Endothelial cell of umbilical vein (primary cell): ENCODE results near the gene SETBP1. TPM values are rescaled to one million over a fixed set of nuclear protein-coding genes. Genes with fewer than 3 reads are reported as not detected.

ENCODE experiments used
- BruUV-seq: library from RNA; stranded (reverse); fragments of 400-500 nt; replicated peaks from 2 replicates; lab custom pipeline; 2021; lab: Mats Ljungman, UMichigan
- CTCF ChIA-PET: fragments of 300-600, 350-600 bp; sonication (Branson Sonifier 250); formaldehyde crosslinking; loops from one replicate; lab custom pipeline; 2021; ENCODE audit warnings: antibody characterized with exemption, inconsistent platforms; lab: Charles Lee
- POLR2A ChIA-PET: fragments of 300-600, 350-600 bp; sonication (Branson Sonifier 250); formaldehyde crosslinking; loops from one replicate; lab custom pipeline; 2021; ENCODE audit warnings: antibody characterized with exemption, inconsistent platforms; lab: Charles Lee
- DNase-seq: peaks from one replicate; pipeline ENCODE4 v3.0.0-alpha.2; 2011; ENCODE audit warnings: low read depth, low spot score
- FAIRE-seq: peaks from 2 replicates; lab custom pipeline; 2011; peaks lifted over from hg19 to GRCh38; lab: Jason Lieb, UNC
- H2AFZ ChIP-seq: 2 replicates; pipeline ENCODE4 v1.6.0; 2012; ENCODE audit warnings: low read depth, low read length, control low read depth, inconsistent platforms
- H3K27ac ChIP-seq: 2 replicates; pipeline ENCODE4 v1.5.1; 2011; ENCODE audit warnings: low read depth, mild to moderate bottlenecking, control low read depth, low read length, moderate library complexity; ENCODE audit not compliant: insufficient read depth
- H3K27me3 ChIP-seq, 2 experiments: 2 replicates each; pipeline versions ENCODE4 v1.6.0 to v1.6.1; 2011; ENCODE audit warnings: low read length in 2 of 2, mixed read lengths in 1 of 2; ENCODE audit not compliant: control insufficient read depth in 2 of 2, insufficient read depth in 2 of 2
- H3K36me3 ChIP-seq, 2 experiments: 2 replicates in 1 of 2; 3 replicates in 1 of 2; pipeline ENCODE4 v1.5.1; 2011; ENCODE audit warnings: low read length in 2 of 2, mild to moderate bottlenecking in 1 of 2, moderate library complexity in 1 of 2; ENCODE audit not compliant: control insufficient read depth in 2 of 2, insufficient read depth in 2 of 2; ENCODE audit errors: extremely low read depth in 1 of 2
- H3K4me1 ChIP-seq: 3 replicates; pipeline ENCODE4 v1.5.1; 2011; ENCODE audit warnings: mild to moderate bottlenecking, low read length; ENCODE audit not compliant: control insufficient read depth, insufficient read depth; ENCODE audit errors: extremely low read depth
- H3K4me2 ChIP-seq: 2 replicates; pipeline ENCODE4 v1.6.1; 2011; ENCODE audit warnings: low read length, control low read depth, mixed read lengths; ENCODE audit not compliant: insufficient read depth
- H3K4me3 ChIP-seq, 3 experiments: fragments of 200-600 bp in 1 of 3; sonication (generic), shearing (Covaris generic) in 1 of 3; replicated peaks in 1 of 3; 2 replicates each; pipeline ENCODE4 v1.5.1; 2011 to 2016; ENCODE audit warnings: control low read depth in 3 of 3, low read length in 3 of 3, mild to moderate bottlenecking in 2 of 3, inconsistent platforms in 1 of 3, low read depth in 1 of 3, moderate library complexity in 1 of 3; ENCODE audit not compliant: insufficient read depth in 1 of 3
- H3K79me2 ChIP-seq: 2 replicates; pipeline ENCODE4 v1.6.0; 2012; ENCODE audit warnings: low read length, inconsistent platforms; ENCODE audit not compliant: control insufficient read depth, insufficient read depth
- H3K9ac ChIP-seq: replicated peaks from 2 replicates; pipeline ENCODE3; 2011; ENCODE audit warnings: low read length, control low read depth; ENCODE audit not compliant: insufficient read depth; ENCODE audit errors: extremely low read depth
- H3K9me1 ChIP-seq: replicated peaks from 3 replicates; pipeline ENCODE4 v1.6.0; 2011; ENCODE audit warnings: mild to moderate bottlenecking, low read length; ENCODE audit not compliant: control insufficient read depth, insufficient read depth; ENCODE audit errors: extremely low read depth
- H3K9me3 ChIP-seq: replicated peaks from 2 replicates; pipeline ENCODE4 v1.5.1; 2012; ENCODE audit warnings: low read length, inconsistent platforms; ENCODE audit not compliant: control insufficient read depth, insufficient read depth
- H4K20me1 ChIP-seq: replicated peaks from 2 replicates; pipeline ENCODE3; 2011; ENCODE audit warnings: mild to moderate bottlenecking, low read length; ENCODE audit not compliant: control insufficient read depth, insufficient read depth; ENCODE audit errors: extremely low read depth
- CTCF ChIP-seq, 2 donors: IDR thresholded peaks; 1 replicate in 1 of 2; 2 replicates in 1 of 2; pipeline ENCODE4 v1.5.1; 2011; ENCODE audit warnings: low read length in 2 of 2, mild to moderate bottlenecking in 2 of 2, moderate library complexity in 2 of 2, control low read depth in 1 of 2, inconsistent platforms in 1 of 2, low read depth in 1 of 2; ENCODE audit not compliant: insufficient read depth in 1 of 2; ENCODE audit errors: extremely low read depth in 1 of 2
- EZH2 ChIP-seq: IDR thresholded peaks from 2 replicates; pipeline ENCODE4 v1.6.1; 2012; ENCODE audit warnings: borderline replicate concordance, low read depth, mild to moderate bottlenecking, moderate library complexity, low read length, inconsistent platforms; ENCODE audit not compliant: severe bottlenecking
- FOS ChIP-seq: IDR thresholded peaks from 2 replicates; pipeline ENCODE4 v1.6.1; 2011; ENCODE audit warnings: mild to moderate bottlenecking, low read length, moderate library complexity, borderline replicate concordance; ENCODE audit not compliant: insufficient read depth
- GATA2 ChIP-seq: IDR thresholded peaks from 2 replicates; pipeline ENCODE4 v1.7.0; 2011; ENCODE audit warnings: low read depth, mild to moderate bottlenecking, moderate library complexity, mixed read lengths, low read length; ENCODE audit not compliant: insufficient read length, insufficient read depth
- JUN ChIP-seq: IDR thresholded peaks from 2 replicates; pipeline ENCODE4 v1.6.1; 2011; ENCODE audit warnings: borderline replicate concordance, low read depth; ENCODE audit not compliant: insufficient read length, insufficient read depth
- MAX ChIP-seq: IDR thresholded peaks from 2 replicates; pipeline ENCODE4 v1.6.1; 2011; ENCODE audit not compliant: insufficient read depth, insufficient read length
- MYC ChIP-seq: IDR thresholded peaks from one replicate; pipeline ENCODE4 v1.6.1; 2011; ENCODE audit warnings: mild to moderate bottlenecking, low read depth, low read length
- POLR2A ChIP-seq: IDR thresholded peaks from 2 replicates; pipeline ENCODE4 v1.6.1; 2012; ENCODE audit warnings: low read depth, mild to moderate bottlenecking, control low read depth, low read length
- POLR2AphosphoS5 ChIP-seq: IDR thresholded peaks from 2 replicates; pipeline ENCODE4 v1.6.1; 2012; ENCODE audit warnings: low read depth, mild to moderate bottlenecking, control low read depth, low read length, moderate library complexity; ENCODE audit not compliant: insufficient read depth
- dilution Hi-C: fragments of 300-500 bp; cut with MboI; formaldehyde crosslinking; loops from one replicate; pipeline ENCODE4 v1.15.0; 2019; ENCODE audit warnings: low sequenced_read_pairs; ENCODE audit not compliant: extremely low pct_ligation_motif_present
- intact Hi-C: fragments of 100-400 bp; cut with micrococcal nuclease; formaldehyde crosslinking; loops from one replicate; pipeline ENCODE4 v1.10.0; 2022
- polyA plus RNA-seq, 4 experiments: library from polyadenylated mRNA; depleted of rRNA in 3 of 4; stranded (reverse) in 3 of 4; unstranded in 1 of 4; fragments of >200 nt; gene quantifications; 2 replicates each; pipeline versions ENCODE4 v1.2.1 to v1.2.3, GENCODE V29; 2011 to 2012; ENCODE audit warnings: missing spikeins in 1 of 4
- total RNA-seq: library from RNA; stranded (reverse); gene quantifications from 2 replicates; pipeline ENCODE4 v1.2.3, GENCODE V29; 2021

SETBP1 gene
- total and polyA plus RNA-seq, 2 donors (not counting 3 experiments of a cell fraction or from before 2014, with no cell fraction given): 0.76 to 3.1 TPM

- no TSS peak for BruUV-seq
- no peak for TF ChIP-seq EZH2
- no peak for TF ChIP-seq POLR2A
- TF ChIP-seq MAX: no peak
- no peak for TF ChIP-seq GATA2
- no peak for TF ChIP-seq JUN
- TF ChIP-seq CTCF (IDR thresholded peaks at IDR 0.05; ENCODE audit: extremely low read depth in 1 of 2, insufficient read depth in 1 of 2, low read depth in 1 of 2, low read length in 2 of 2): no peak
- no peak for TF ChIP-seq FOS
- no peak for TF ChIP-seq MYC
- TF ChIP-seq POLR2AphosphoS5: no peak
- no peak overlapping the region for H3K4me2 ChIP-seq
- no peaks in the 10 kb centered on the region for H3K4me1 ChIP-seq
- no peak for FAIRE-seq
- CTCF ChIA-PET: no interaction called here
- no peak for DNase-seq
- H3K9ac ChIP-seq: no peak overlapping the region
- POLR2A ChIA-PET: no interaction called here
- dilution Hi-C loops (no loop called here), intact Hi-C loops (no loop called here)
- no peak overlapping the region for H2AFZ ChIP-seq
- H3K36me3 ChIP-seq: no peaks in the 10 kb centered on the region
- no peaks in the 10 kb centered on the region for H4K20me1 ChIP-seq
- no peaks in the 10 kb centered on the region for H3K9me3 ChIP-seq
- H3K27me3 ChIP-seq: no peaks in the 10 kb centered on the region
- no peaks in the 10 kb centered on the region for H3K9me1 ChIP-seq
- no peak overlapping the region for H3K27ac ChIP-seq
- no peak overlapping the region for H3K4me3 ChIP-seq
- no peaks in the 10 kb centered on the region for H3K79me2 ChIP-seq
These were observed 110.8 kb downstream of the SETBP1 start for GRCh38 chr18:44791520-44791919.
